ENCODE data around the gene MTRR.

MTRR gene

DNA sequence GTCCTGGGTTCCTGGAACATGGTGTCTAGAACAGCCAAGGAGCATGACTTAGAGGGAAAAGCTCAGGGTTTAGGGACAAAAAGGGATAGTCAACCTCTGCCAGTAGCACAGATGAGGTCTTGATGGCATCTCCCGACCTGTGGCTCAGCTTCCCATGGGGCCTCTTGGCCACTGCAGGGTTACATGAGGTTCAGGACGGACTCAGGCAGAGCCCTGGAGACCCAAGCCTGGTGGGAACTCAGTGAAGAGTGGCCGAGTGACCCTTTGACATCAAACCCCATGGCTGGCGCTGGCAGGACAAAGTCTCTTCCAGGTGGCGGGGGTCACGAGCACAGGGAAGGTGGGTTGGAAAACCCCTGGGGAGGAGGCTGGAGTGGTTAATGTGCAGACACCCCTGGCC, 57.8 kb downstream of the MTRR start:
- TF ChIP-seq ZFX (IDR thresholded peaks at IDR 0.05; ENCODE audit: borderline replicate concordance), result no peak
- TF ChIP-seq, protein P1, sequence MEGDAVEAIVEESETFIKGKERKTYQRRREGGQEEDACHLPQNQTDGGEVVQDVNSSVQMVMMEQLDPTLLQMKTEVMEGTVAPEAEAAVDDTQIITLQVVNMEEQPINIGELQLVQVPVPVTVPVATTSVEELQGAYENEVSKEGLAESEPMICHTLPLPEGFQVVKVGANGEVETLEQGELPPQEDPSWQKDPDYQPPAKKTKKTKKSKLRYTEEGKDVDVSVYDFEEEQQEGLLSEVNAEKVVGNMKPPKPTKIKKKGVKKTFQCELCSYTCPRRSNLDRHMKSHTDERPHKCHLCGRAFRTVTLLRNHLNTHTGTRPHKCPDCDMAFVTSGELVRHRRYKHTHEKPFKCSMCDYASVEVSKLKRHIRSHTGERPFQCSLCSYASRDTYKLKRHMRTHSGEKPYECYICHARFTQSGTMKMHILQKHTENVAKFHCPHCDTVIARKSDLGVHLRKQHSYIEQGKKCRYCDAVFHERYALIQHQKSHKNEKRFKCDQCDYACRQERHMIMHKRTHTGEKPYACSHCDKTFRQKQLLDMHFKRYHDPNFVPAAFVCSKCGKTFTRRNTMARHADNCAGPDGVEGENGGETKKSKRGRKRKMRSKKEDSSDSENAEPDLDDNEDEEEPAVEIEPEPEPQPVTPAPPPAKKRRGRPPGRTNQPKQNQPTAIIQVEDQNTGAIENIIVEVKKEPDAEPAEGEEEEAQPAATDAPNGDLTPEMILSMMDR (IDR thresholded peaks at IDR 0.05), result no peak
- H3K27ac ChIP-seq, result no peak overlapping the region

DNA sequence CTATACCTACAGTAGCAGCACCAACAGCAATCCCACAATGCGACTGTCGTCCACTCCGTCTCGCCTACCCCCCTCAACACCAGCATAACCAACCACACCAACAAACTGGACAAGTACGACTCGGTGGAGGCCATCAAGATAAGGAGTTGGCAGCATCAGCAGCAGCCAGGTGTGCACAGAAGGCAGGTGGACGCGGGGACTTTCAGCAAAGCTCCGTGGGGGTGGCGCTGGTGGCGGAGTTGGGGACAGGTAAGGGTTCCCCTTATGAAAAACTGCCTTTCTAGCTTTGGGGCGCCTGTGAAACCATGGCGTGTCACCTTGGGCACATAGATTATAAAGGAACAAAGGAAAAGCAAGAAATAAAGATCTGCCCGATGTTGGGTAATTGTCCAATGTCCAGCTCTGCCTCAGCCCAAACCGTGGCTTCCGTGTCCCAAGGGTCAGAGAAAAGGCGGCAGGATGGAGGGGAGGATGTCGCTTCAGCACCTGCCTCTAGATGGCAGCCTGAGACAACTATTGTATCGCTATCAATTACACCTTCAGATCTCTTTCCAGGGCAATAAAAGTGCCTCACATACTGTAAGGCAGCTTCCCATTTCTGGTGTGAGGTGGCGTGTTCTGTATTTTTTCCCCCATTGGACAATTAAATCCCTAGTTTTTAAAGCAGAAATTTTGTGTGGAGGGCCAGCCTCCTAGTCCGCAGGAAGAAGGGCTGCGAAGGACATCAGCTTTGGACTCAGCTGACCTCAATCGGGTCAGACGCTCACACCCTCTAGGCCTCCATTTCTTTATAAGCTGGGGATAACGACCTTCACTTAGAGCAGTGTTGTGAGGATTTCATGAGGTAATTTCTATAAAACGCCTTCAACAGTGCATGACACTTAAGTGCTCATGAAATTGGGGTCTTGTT, 58.8 kb downstream of the MTRR start:
- no peak for TF ChIP-seq ZFX (IDR thresholded peaks at IDR 0.05; ENCODE audit: borderline replicate concordance)
- TF ChIP-seq, protein P1 (IDR thresholded peaks at IDR 0.05), result peak; percentile 78

DNA sequence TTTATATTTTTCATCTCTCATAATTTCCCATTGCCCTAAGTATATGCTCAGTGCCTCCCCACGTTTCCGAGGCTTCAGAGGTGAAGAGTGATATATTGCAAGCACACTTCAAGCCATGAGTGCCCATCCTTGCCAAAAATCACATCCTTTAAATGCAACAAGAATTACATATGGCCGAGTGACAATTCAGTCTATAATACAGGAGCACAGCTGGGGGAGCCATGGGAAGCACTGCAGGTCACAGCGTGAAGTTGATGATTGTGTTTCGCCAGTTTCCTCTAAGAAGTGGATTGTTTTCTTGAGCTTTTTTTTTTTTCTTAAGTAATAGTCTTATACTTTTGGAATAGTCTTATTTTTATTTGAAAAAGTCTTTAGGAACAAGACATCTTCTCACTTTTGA, 61.1 kb downstream of the MTRR start:
- no peak overlapping the region for H3K27ac ChIP-seq
- TF ChIP-seq, protein P1 (IDR thresholded peaks at IDR 0.05), result no peak
- TF ChIP-seq ZFX (IDR thresholded peaks at IDR 0.05; ENCODE audit: borderline replicate concordance), result no peak

More for the DNA sequence above, 58.8 kb downstream of the MTRR start:
- no peak overlapping the region for H3K27ac ChIP-seq

DNA sequence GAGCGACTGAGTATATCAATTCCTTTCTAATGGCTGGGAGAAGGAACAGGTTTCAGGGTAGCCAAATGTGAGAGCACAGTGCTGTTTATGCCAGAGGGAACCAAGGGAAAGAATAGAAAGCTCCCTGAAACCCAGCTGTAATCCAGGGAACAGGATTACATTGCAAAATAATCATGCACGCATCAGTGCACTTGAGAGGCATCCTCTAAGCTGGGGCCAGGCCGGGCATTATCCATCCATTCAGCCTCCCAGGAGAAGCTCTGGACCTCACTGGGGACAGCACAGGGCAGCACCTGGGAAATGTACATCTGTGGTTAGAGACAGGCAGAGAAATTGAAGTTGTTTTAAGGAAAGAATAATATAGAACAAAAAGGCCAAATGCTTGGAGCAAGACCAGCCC, 72.7 kb downstream of the MTRR start:
- no peak overlapping the region for H3K27ac ChIP-seq

DNA sequence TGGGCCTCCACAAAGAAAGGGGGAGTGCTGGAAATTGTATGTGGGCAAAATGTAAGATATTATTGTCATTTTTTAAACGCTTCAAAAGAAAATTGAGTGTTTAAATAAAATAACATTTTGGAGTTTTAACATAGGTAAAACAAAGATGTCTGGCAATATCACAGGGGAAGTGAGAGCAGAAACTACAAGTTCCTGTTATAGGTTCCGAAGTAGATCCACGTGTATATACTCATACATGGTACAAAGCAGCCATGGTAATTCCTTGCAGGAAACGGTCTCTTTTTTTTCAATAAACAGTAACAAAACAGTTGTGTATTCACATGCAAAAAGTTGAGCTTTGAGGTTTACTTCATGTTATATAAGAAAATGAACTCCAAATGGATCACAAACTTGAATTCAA, 78.4 kb downstream of the MTRR start:
- H3K27ac ChIP-seq, result no peak overlapping the region
- TF ChIP-seq ZFX (IDR thresholded peaks at IDR 0.05; ENCODE audit: borderline replicate concordance), result no peak
- TF ChIP-seq, protein P1 (IDR thresholded peaks at IDR 0.05), result no peak

More for the DNA sequence above, 72.7 kb downstream of the MTRR start:
- TF ChIP-seq ZFX (IDR thresholded peaks at IDR 0.05; ENCODE audit: borderline replicate concordance), result no peak
- TF ChIP-seq, protein P1 (IDR thresholded peaks at IDR 0.05), result no peak
